Testis (tissue), 3 donors: ENCODE results near the gene CCNYL1. TPM values are rescaled to one million over a fixed set of nuclear protein-coding genes. Genes with fewer than 3 reads are reported as not detected.

Experiments used
- DNase-seq: peaks from one replicate; pipeline ENCODE4 v3.0.0-alpha.2; 2019
- H3K27ac ChIP-seq, 2 donors: fragments of 200-600 bp; sonication (generic); one replicate each; pipeline ENCODE4 v1.5.1; 2019
- H3K27me3 ChIP-seq: fragments of 200-600 bp; sonication (generic); one replicate; pipeline ENCODE4 v1.5.1; 2019
- H3K36me3 ChIP-seq: fragments of 200-600 bp; sonication (generic); one replicate; pipeline ENCODE4 v1.5.1; 2017; ENCODE audit warnings: low read depth; ENCODE audit errors: missing control alignments
- H3K4me1 ChIP-seq: fragments of 200-600 bp; sonication (generic); one replicate; pipeline ENCODE4 v1.5.1; 2019
- H3K4me3 ChIP-seq, 2 donors: fragments of 200-600 bp; sonication (generic); one replicate each; pipeline ENCODE4 v1.5.1; 2017 to 2019
- H3K9me3 ChIP-seq: fragments of 200-600 bp; sonication (generic); one replicate; pipeline ENCODE4 v1.5.1; 2017
- POLR2A ChIP-seq: fragments of 450-650 bp; IDR thresholded peaks from one replicate; pipeline ENCODE4 v1.6.1; 2017; ENCODE audit warnings: antibody characterized with exemption, mild to moderate bottlenecking, moderate library complexity
- WGBS, 2 donors: methylation state at CpG; one replicate each; pipeline ENCODE4 v1.1.5; 2018; 5-methylcytosine and 5-hydroxymethylcytosine counted together
- intact Hi-C: fragments of 100-400 bp; cut with DNase I; formaldehyde crosslinking; loops from one replicate; pipeline ENCODE4 v1.15.1; 2023; ENCODE audit warnings: low total_unique reads
- polyA plus RNA-seq: library from polyadenylated mRNA; stranded (reverse); fragments of 350-450 nt; fragmentation: Illumina TruSeq; extraction: RNeasy Lipid Tissue Mini Kit (QIAGEN cat#74804); gene quantifications from one replicate; pipeline ENCODE4 v1.2.3, GENCODE V29; 2014; ENCODE audit warnings: low read depth, low replicate concordance; ENCODE audit not compliant: insufficient read depth
- total RNA-seq, 2 donors: library from RNA; depleted of rRNA; stranded (reverse); fragments of >200 nt; gene quantifications; one replicate each; pipeline ENCODE4 v1.2.3, GENCODE V29; 2016
- TF ChIP-seq, protein P1 (sequence below), 3 experiments: fragments of 450-650 bp in 2 of 3; fragments of 200-600 bp in 1 of 3; sonication (generic) in 1 of 3; IDR thresholded peaks; one replicate each; pipeline ENCODE4 v1.5.1; 2016 to 2019; ENCODE audit warnings: antibody characterized with exemption in 3 of 3, mild to moderate bottlenecking in 2 of 3, moderate library complexity in 1 of 3

CCNYL1 gene
- total and polyA plus RNA-seq, 3 donors from 2014 or later = 13.8 to 32.5 (median 25.6) TPM

- Histone ChIP-seq H3K36me3 (no peaks in the 10 kb centered on the region), H3K4me3 (peak overlapping the region; percentile 66), H3K4me1 (peaks cover 5% of the 10 kb centered on the region), H3K27ac (no peak overlapping the region), H3K27me3 (no peaks in the 10 kb centered on the region), H3K9me3 (no peaks in the 10 kb centered on the region)
- peak; percentile 29 for DNase-seq
- intact Hi-C loops = no loop called here
- TF ChIP-seq, protein P1, sequence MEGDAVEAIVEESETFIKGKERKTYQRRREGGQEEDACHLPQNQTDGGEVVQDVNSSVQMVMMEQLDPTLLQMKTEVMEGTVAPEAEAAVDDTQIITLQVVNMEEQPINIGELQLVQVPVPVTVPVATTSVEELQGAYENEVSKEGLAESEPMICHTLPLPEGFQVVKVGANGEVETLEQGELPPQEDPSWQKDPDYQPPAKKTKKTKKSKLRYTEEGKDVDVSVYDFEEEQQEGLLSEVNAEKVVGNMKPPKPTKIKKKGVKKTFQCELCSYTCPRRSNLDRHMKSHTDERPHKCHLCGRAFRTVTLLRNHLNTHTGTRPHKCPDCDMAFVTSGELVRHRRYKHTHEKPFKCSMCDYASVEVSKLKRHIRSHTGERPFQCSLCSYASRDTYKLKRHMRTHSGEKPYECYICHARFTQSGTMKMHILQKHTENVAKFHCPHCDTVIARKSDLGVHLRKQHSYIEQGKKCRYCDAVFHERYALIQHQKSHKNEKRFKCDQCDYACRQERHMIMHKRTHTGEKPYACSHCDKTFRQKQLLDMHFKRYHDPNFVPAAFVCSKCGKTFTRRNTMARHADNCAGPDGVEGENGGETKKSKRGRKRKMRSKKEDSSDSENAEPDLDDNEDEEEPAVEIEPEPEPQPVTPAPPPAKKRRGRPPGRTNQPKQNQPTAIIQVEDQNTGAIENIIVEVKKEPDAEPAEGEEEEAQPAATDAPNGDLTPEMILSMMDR (IDR thresholded peaks at IDR 0.05) = no peak
- TF ChIP-seq POLR2A = no peak
- 63 to 65% methylated on average over 41 to 56 of the region's 56 CpGs for WGBS, 2 donors
These were observed 56.2 kb downstream of the CCNYL1 start for GRCh38 chr2:207767461-207768167.

- Histone ChIP-seq H3K27ac (no peak overlapping the region), H3K27me3 (no peaks in the 10 kb centered on the region), H3K36me3 (no peaks in the 10 kb centered on the region), H3K9me3 (no peaks in the 10 kb centered on the region), H3K4me1 (peaks cover 5% of the 10 kb centered on the region), H3K4me3 (peak overlapping the region; percentile 66)
- intact Hi-C loops = no loop called here
- WGBS, 2 donors = 0 to 5% methylated on average over 19 to 60 of the region's 73 CpGs
- peak; percentile 51 for DNase-seq
- no peak for TF ChIP-seq POLR2A
- TF ChIP-seq, protein P1 (IDR thresholded peaks at IDR 0.05) = no peak
These were observed 56.9 kb downstream of the CCNYL1 start for GRCh38 chr2:207768168-207768865.

- Histone ChIP-seq H3K27ac (peak overlapping the region in 1 of 2 donors; percentile 61), H3K4me1 (peaks cover 5% of the 10 kb centered on the region), H3K9me3 (no peaks in the 10 kb centered on the region), H3K36me3 (no peaks in the 10 kb centered on the region), H3K27me3 (no peaks in the 10 kb centered on the region), H3K4me3 (peak overlapping the region; percentile 66)
- intact Hi-C loops = no loop called here
- no peak for TF ChIP-seq POLR2A
- TF ChIP-seq, protein P1 (IDR thresholded peaks at IDR 0.05) = no peak
- WGBS, 2 donors = 0 to 2% methylated on average over 19 to 49 of the region's 52 CpGs
- peak; percentile 25 for DNase-seq
These were observed 57.6 kb downstream of the CCNYL1 start for GRCh38 chr2:207768866-207769596.

GRCh38 chr2:207770602-207771404 lies 59.4 kb downstream of the CCNYL1 start:
- Histone ChIP-seq H3K27ac (no peak overlapping the region), H3K27me3 (no peaks in the 10 kb centered on the region), H3K4me1 (peaks cover 5% of the 10 kb centered on the region), H3K9me3 (no peaks in the 10 kb centered on the region), H3K4me3 (peak overlapping the region; percentile 66), H3K36me3 (no peaks in the 10 kb centered on the region)
- peak; percentile 21 for DNase-seq
- TF ChIP-seq, protein P1 (IDR thresholded peaks at IDR 0.05) = no peak
- TF ChIP-seq POLR2A = no peak
- WGBS, 2 donors = 16 to 22% methylated on average over 48 to 50 of the region's 50 CpGs
- intact Hi-C loops = no loop called here
